ENCODE results near the gene EZH2.

DNA sequence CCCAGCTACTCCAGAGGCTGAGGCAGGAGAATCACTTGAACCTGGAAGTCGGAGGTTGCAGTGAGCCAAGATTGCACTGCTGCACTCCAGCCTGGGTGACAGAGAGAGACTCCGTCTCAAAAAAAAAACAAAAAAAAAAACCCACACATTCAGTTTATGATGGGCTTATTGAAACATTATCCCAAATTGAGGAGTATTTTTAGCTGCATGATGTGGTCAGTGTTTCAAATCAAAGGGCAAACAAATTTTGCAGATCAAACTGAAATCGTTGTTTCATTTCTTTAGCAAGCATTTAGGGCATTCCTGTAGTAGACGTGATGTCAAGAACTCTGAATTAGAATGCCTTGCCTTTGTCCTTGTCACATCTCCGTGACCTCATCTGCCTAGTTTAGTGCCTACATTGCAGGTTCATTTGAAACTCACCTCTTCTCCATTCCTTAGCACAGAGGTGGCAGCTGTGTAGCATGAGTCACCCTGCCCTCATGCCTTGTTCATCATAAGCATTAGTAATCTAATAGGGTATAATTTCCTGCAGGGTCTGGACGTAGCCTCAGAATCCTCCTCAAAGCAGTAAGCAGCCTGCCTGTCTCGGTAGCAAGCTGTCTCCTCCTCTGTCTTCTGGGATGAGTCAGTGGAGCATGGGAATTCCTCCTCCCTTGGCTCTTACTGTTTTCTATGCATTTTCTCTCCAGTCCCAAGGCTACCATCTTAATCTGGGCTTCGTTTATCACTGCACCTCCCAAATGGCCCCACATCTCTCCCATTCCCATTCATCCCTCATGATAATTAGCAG is 111.6 kb downstream of the EZH2 start:
- TF ChIP-seq, protein P1, sequence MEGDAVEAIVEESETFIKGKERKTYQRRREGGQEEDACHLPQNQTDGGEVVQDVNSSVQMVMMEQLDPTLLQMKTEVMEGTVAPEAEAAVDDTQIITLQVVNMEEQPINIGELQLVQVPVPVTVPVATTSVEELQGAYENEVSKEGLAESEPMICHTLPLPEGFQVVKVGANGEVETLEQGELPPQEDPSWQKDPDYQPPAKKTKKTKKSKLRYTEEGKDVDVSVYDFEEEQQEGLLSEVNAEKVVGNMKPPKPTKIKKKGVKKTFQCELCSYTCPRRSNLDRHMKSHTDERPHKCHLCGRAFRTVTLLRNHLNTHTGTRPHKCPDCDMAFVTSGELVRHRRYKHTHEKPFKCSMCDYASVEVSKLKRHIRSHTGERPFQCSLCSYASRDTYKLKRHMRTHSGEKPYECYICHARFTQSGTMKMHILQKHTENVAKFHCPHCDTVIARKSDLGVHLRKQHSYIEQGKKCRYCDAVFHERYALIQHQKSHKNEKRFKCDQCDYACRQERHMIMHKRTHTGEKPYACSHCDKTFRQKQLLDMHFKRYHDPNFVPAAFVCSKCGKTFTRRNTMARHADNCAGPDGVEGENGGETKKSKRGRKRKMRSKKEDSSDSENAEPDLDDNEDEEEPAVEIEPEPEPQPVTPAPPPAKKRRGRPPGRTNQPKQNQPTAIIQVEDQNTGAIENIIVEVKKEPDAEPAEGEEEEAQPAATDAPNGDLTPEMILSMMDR (IDR thresholded peaks at IDR 0.05 in 4 of 5, conservative IDR thresholded peaks at IDR 0.05 in 1 of 5): no peak
- no peak for TF ChIP-seq POLR2A (IDR thresholded peaks at IDR 0.05)
